ENCODE measurements around the gene MCF2.

DNA sequence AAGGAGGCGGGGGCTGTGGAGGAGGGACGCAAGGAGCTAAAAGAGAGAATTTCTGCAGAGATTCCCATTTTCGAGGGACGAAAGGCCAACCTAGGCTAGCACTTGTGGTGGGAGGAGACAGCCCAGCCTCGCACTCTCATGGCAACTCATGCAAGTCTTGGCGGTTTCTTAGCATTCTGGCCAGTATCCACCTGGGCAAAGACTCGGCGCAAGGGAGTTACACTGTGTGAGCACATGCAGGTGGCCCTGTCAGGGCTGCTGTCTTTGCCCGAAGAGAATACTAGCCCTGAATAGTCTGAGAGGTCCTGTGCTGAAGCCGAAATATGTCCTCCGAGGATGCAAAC is 15.5 kb downstream of the MCF2 start:
- TF ChIP-seq, protein P1, sequence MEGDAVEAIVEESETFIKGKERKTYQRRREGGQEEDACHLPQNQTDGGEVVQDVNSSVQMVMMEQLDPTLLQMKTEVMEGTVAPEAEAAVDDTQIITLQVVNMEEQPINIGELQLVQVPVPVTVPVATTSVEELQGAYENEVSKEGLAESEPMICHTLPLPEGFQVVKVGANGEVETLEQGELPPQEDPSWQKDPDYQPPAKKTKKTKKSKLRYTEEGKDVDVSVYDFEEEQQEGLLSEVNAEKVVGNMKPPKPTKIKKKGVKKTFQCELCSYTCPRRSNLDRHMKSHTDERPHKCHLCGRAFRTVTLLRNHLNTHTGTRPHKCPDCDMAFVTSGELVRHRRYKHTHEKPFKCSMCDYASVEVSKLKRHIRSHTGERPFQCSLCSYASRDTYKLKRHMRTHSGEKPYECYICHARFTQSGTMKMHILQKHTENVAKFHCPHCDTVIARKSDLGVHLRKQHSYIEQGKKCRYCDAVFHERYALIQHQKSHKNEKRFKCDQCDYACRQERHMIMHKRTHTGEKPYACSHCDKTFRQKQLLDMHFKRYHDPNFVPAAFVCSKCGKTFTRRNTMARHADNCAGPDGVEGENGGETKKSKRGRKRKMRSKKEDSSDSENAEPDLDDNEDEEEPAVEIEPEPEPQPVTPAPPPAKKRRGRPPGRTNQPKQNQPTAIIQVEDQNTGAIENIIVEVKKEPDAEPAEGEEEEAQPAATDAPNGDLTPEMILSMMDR (conservative IDR thresholded peaks at IDR 0.05; ENCODE audit: low read depth in 2 of 2), result no peak
- TF ChIP-seq, protein P2, sequence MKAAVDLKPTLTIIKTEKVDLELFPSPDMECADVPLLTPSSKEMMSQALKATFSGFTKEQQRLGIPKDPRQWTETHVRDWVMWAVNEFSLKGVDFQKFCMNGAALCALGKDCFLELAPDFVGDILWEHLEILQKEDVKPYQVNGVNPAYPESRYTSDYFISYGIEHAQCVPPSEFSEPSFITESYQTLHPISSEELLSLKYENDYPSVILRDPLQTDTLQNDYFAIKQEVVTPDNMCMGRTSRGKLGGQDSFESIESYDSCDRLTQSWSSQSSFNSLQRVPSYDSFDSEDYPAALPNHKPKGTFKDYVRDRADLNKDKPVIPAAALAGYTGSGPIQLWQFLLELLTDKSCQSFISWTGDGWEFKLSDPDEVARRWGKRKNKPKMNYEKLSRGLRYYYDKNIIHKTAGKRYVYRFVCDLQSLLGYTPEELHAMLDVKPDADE (IDR thresholded peaks at IDR 0.05), result no peak
- TF ChIP-seq, protein P3, sequence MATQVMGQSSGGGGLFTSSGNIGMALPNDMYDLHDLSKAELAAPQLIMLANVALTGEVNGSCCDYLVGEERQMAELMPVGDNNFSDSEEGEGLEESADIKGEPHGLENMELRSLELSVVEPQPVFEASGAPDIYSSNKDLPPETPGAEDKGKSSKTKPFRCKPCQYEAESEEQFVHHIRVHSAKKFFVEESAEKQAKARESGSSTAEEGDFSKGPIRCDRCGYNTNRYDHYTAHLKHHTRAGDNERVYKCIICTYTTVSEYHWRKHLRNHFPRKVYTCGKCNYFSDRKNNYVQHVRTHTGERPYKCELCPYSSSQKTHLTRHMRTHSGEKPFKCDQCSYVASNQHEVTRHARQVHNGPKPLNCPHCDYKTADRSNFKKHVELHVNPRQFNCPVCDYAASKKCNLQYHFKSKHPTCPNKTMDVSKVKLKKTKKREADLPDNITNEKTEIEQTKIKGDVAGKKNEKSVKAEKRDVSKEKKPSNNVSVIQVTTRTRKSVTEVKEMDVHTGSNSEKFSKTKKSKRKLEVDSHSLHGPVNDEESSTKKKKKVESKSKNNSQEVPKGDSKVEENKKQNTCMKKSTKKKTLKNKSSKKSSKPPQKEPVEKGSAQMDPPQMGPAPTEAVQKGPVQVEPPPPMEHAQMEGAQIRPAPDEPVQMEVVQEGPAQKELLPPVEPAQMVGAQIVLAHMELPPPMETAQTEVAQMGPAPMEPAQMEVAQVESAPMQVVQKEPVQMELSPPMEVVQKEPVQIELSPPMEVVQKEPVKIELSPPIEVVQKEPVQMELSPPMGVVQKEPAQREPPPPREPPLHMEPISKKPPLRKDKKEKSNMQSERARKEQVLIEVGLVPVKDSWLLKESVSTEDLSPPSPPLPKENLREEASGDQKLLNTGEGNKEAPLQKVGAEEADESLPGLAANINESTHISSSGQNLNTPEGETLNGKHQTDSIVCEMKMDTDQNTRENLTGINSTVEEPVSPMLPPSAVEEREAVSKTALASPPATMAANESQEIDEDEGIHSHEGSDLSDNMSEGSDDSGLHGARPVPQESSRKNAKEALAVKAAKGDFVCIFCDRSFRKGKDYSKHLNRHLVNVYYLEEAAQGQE (IDR thresholded peaks at IDR 0.05; ENCODE audit: unreplicated experiment), result no peak
- TF ChIP-seq POLR2AphosphoS5 (IDR thresholded peaks at IDR 0.05; ENCODE audit: low read depth) (no peak), EZH2 (IDR thresholded peaks at IDR 0.05; ENCODE audit: low read depth, unreplicated experiment) (no peak), STAT1 (IDR thresholded peaks at IDR 0.05; ENCODE audit: unreplicated experiment) (no peak), EZH2phosphoT487 (IDR thresholded peaks at IDR 0.05; ENCODE audit: unreplicated experiment) (no peak), JUNB (IDR thresholded peaks at IDR 0.05; ENCODE audit: unreplicated experiment) (no peak), ZNF114 (CRISPR knock-in tag; IDR thresholded peaks at IDR 0.05) (no peak), ZNF331 (CRISPR knock-in tag; IDR thresholded peaks at IDR 0.05; ENCODE audit: low read depth) (no peak), CREB1 (CRISPR knock-in tag; IDR thresholded peaks at IDR 0.05; ENCODE audit: low read depth) (no peak)
